ENCODE measurements around the gene PAQR8. TPM values are rescaled to one million over a fixed set of nuclear protein-coding genes. Genes with fewer than 3 reads are reported as not detected.
A peak's percentile ranks its signal among the peaks of the same experiment; 100 is the strongest.

PAQR8 gene
- total and polyA plus RNA-seq, 2 of the 13 experiments (the other 11 are each of a cell fraction or from before 2014, with no cell fraction given) = 37.7 to 50.7 TPM

DNA sequence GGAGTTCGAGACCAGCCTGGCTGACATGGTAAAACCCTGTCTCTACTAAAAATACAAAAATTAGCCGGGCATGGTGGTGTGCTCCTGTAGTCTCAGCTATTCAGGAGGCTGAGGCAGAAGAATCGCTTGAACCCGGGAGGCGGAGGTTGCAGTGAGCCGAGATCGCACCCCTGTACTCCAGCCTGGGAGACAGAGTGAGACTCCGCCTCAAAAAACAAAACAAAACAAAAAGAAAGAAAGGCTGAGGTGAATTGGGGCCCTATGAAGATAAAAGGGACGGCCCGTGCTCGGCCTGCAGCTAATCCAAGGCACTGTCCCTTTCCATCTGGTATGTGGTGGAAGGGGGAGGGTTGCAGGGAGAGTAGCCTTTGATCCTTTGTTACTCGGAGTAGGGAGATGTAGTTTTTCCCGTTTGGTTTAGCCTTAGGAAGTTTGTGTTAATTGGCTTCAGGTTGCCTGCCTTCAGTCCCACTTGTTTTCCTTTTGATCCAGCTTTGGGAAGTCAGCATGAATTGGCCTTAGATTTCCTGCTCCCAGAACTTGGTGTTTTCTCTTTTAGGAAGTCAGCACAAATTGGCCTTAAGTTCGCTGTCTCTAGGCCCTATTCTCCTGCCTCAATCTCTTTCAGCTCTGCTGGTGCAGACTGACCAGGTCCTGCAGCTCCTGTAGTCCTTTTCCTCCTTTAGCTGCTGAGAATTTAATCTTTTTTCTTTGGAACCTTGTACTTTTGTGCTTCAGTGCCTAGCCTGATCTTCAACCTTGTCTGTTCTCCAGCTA is 36.1 kb upstream of the PAQR8 start:
- WGBS (ENCODE audit: low lambda C conversion rate) = 9% methylated on average over 14 of the region's 14 CpGs
- TSS peak; percentile 95 for BruUV-seq (replicated peaks)
- intact Hi-C loops (cut with micrococcal nuclease; ENCODE audit: unreplicated experiment) (loop anchor here (1.0 to 2.0 kb wide), 2 partner anchors 21 to 41 kb away; no protein-coding TSS in a partner anchor), in situ Hi-C loops (cut with HindIII; ENCODE audit: extremely low pct_ligation_motif_present, low pct_unique_long_range_greater_than_20kb) (no loop called here)
- Histone ChIP-seq H4K20me1 (ENCODE audit: insufficient read depth, low read length) (no peaks in the 10 kb centered on the region), H3K27ac (ENCODE audit: extremely low read length, insufficient read depth, low read length) (peak overlapping the region; percentile 93), H3K4me1 (ENCODE audit: insufficient read depth, low read length) (peaks cover 72% of the 10 kb centered on the region), H3K9ac (ENCODE audit: insufficient read depth, low read depth, low read length) (peak overlapping the region; percentile 69), H3K79me2 (ENCODE audit: insufficient read depth, low read length) (no peaks in the 10 kb centered on the region), H3K36me3 (replicated peaks in 1 of 2; ENCODE audit: control insufficient read depth in 1 of 2, insufficient read depth in 2 of 2, low read length in 2 of 2) (no peaks in the 10 kb centered on the region), H2AFZ (ENCODE audit: low read length) (peak overlapping the region; percentile 93), H3K4me3 (replicated peaks in 1 of 3; ENCODE audit: insufficient read depth in 1 of 3, low read depth in 2 of 3, low read length in 3 of 3) (peak overlapping the region; percentile 10 to 48 (median 24)), H3K9me3 (ENCODE audit: low read length) (no peaks in the 10 kb centered on the region), H3K4me2 (ENCODE audit: low read depth, low read length) (peak overlapping the region; percentile 81), H3K27me3 (ENCODE audit: control insufficient read depth in 1 of 2, insufficient read depth in 2 of 2, low read length in 2 of 2) (no peaks in the 10 kb centered on the region)
- ChIA-PET POLR2A (interaction anchor here (1.0 to 4.5 kb wide), 16 partner anchors 10 to 190 kb away, joined by 3 to 48 read pairs (median 6); partner anchors contain the start of genes EFHC1, MCM3 and PAQR8), CTCF (ENCODE audit: low intra/inter-chr PET ratio, low total read pairs) (no interaction called here)
- FAIRE-seq = peak; percentile 90
- peak; percentile 98 for DNase-seq (ENCODE audit: low spot score)
- ATAC-seq = peak; percentile 93
- TF ChIP-seq NRL (CRISPR knock-in tag; IDR thresholded peaks at IDR 0.05; ENCODE audit: borderline replicate concordance) (peak; percentile 53; the same call in 1 of the 2 replicates), MXI1 (IDR thresholded peaks at IDR 0.05; ENCODE audit: borderline replicate concordance, low read depth, low read length) (no peak), ZNF552 (CRISPR knock-in tag; IDR thresholded peaks at IDR 0.05; ENCODE audit: borderline replicate concordance) (peak; percentile 15; the same call in 1 of the 2 replicates), ATF6 (CRISPR knock-in tag; conservative IDR thresholded peaks at IDR 0.05) (no peak; the same call in 1 of the 2 replicates), KLF13 (CRISPR knock-in tag; IDR thresholded peaks at IDR 0.05) (no peak), ZC3H4 (CRISPR knock-in tag; IDR thresholded peaks at IDR 0.05; ENCODE audit: borderline replicate concordance) (no peak), MAFK (conservative IDR thresholded peaks at IDR 0.05 in 1 of 2, IDR thresholded peaks at IDR 0.05 in 1 of 2; ENCODE audit: low read length in 2 of 2) (0 out of 4 replicates have a peak, but pooled peaks of 1 of the 2 experiments have one; percentile 17), ZBTB38 (CRISPR knock-in tag; IDR thresholded peaks at IDR 0.05) (peak; percentile 62; the same call in 1 of the 2 replicates), ZBTB3 (CRISPR knock-in tag; IDR thresholded peaks at IDR 0.05; ENCODE audit: borderline replicate concordance, low read depth) (no peak), NKX3-1 (CRISPR knock-in tag; IDR thresholded peaks at IDR 0.05) (no peak), PRMT3 (CRISPR knock-in tag; IDR thresholded peaks at IDR 0.05; ENCODE audit: borderline replicate concordance, low read depth) (no peak), KDM4B (CRISPR knock-in tag; IDR thresholded peaks at IDR 0.05) (no peak), CERS6 (CRISPR knock-in tag; IDR thresholded peaks at IDR 0.05) (0 out of 2 replicates have a peak, but pooled peaks have one; percentile 11), MTERF4 (CRISPR knock-in tag; IDR thresholded peaks at IDR 0.05) (no peak), ZFP90 (CRISPR knock-in tag; IDR thresholded peaks at IDR 0.05; ENCODE audit: borderline replicate concordance) (peak; percentile 93)
- TF ChIP-seq, protein P1, sequence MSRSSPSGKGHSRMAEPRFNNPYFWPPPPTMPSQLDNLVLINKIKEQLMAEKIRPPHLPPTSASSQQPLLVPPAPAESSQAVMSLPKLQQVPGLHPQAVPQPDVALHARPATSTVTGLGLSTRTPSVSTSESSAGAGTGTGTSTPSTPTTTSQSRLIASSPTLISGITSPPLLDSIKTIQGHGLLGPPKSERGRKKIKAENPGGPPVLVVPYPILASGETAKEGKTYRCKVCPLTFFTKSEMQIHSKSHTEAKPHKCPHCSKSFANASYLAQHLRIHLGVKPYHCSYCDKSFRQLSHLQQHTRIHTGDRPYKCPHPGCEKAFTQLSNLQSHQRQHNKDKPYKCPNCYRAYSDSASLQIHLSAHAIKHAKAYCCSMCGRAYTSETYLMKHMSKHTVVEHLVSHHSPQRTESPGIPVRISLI (CRISPR knock-in tag; IDR thresholded peaks at IDR 0.05; ENCODE audit: borderline replicate concordance) = peak; percentile 77; the same call in 1 of the 2 replicates
